Tibial nerve (tissue), 4 donors: Measurements from ENCODE around the gene IL17C. TPM values are rescaled to one million over a fixed set of nuclear protein-coding genes. Genes with fewer than 3 reads are reported as not detected.
A peak's percentile ranks its signal among the peaks of the same experiment; 100 is the strongest.

Experiments
- DNase-seq, 2 donors: peaks; one replicate each; pipeline ENCODE4 v3.0.0-alpha.2; 2019; ENCODE audit warnings: low spot score in 2 of 2
- H3K27ac ChIP-seq, 4 donors: fragments of 200-600 bp; sonication (generic) in 3 of 4; one replicate each; pipeline ENCODE4 v1.5.1; 2017 to 2019; ENCODE audit warnings: mild to moderate bottlenecking in 1 of 4
- H3K27me3 ChIP-seq, 2 donors: fragments of 200-600 bp; sonication (generic) in 1 of 2; one replicate each; pipeline versions ENCODE4 v1.5.1 to v1.6.0; 2017 to 2019
- H3K36me3 ChIP-seq, 3 donors: fragments of 200-600 bp; sonication (generic); one replicate each; pipeline ENCODE4 v1.5.1; 2018 to 2019
- H3K4me1 ChIP-seq, 4 donors: fragments of 200-600 bp; sonication (generic) in 3 of 4; one replicate each; pipeline ENCODE4 v1.5.1; 2017 to 2019
- H3K4me3 ChIP-seq, 4 donors: fragments of 200-600 bp; sonication (generic) in 3 of 4; one replicate each; pipeline ENCODE4 v1.5.1; 2017 to 2019; ENCODE audit warnings: mild to moderate bottlenecking in 1 of 4, moderate library complexity in 1 of 4
- H3K9me3 ChIP-seq, 4 donors: fragments of 200-600 bp; sonication (generic) in 3 of 4; one replicate each; pipeline ENCODE4 v1.5.1; 2017 to 2019
- CTCF ChIP-seq, 5 experiments: fragments of 200-600 bp in 3 of 5; fragments of 450-650 bp in 2 of 5; sonication (generic) in 3 of 5; IDR thresholded peaks; one replicate each; pipeline ENCODE4 v1.5.1; 2016 to 2019; ENCODE audit warnings: antibody characterized with exemption in 5 of 5, mild to moderate bottlenecking in 3 of 5, moderate library complexity in 2 of 5
- EP300 ChIP-seq, 2 donors: sonication (generic); formaldehyde crosslinking; IDR thresholded peaks; one replicate each; pipeline ENCODE4 v1.6.1; 2017; ENCODE audit warnings: antibody characterized with exemption in 2 of 2, mild to moderate bottlenecking in 1 of 2
- POLR2A ChIP-seq, 2 donors: fragments of 450-650 bp; IDR thresholded peaks; one replicate each; pipeline ENCODE4 v1.6.1; 2017; ENCODE audit warnings: antibody characterized with exemption in 2 of 2, mild to moderate bottlenecking in 2 of 2, moderate library complexity in 2 of 2
- WGBS, 2 donors: methylation state at CpG; one replicate each; pipeline ENCODE4 v1.1.5; 2018; 5-methylcytosine and 5-hydroxymethylcytosine counted together
- total RNA-seq, 4 donors: library from RNA; depleted of rRNA; stranded (reverse); fragments of >200 nt; gene quantifications; one replicate each; pipeline ENCODE4 v1.1.0, GENCODE V29; 2016

The IL17C gene
- total RNA-seq, 4 donors from 2014 or later, result not detected

GRCh38 chr16:88593061-88593460 is 45.3 kb upstream of the IL17C start:
- H3K4me1 ChIP-seq, result peaks cover 0 to 64% (median 13%) of the 10 kb centered on the region in 4 donors
- H3K27ac ChIP-seq, result peak overlapping the region in 2 of 4 donors; percentile 60 to 72
- no peaks in the 10 kb centered on the region for H3K27me3 ChIP-seq
- no peak for DNase-seq
- no peak overlapping the region for H3K4me3 ChIP-seq
- WGBS, 2 donors, result 48 to 67% methylated on average over 11 to 12 of the region's 12 CpGs
- no peaks in the 10 kb centered on the region for H3K9me3 ChIP-seq
- peaks cover 0 to 51% (median 0%) of the 10 kb centered on the region in 3 donors for H3K36me3 ChIP-seq
- TF ChIP-seq POLR2A (IDR thresholded peaks at IDR 0.05) (no peak), CTCF (IDR thresholded peaks at IDR 0.05) (no peak), EP300 (IDR thresholded peaks at IDR 0.05) (no peak)

GRCh38 chr16:88593489-88593888 is 44.9 kb upstream of the IL17C start:
- Histone ChIP-seq H3K4me1 (peaks cover 0 to 68% (median 13%) of the 10 kb centered on the region in 4 donors), H3K27ac (peak overlapping the region in 2 of 4 donors; percentile 60 to 72), H3K36me3 (peaks cover 0 to 51% (median 0%) of the 10 kb centered on the region in 3 donors), H3K9me3 (no peaks in the 10 kb centered on the region), H3K4me3 (no peak overlapping the region), H3K27me3 (no peaks in the 10 kb centered on the region)
- no peak for DNase-seq
- TF ChIP-seq POLR2A (IDR thresholded peaks at IDR 0.05) (no peak), CTCF (IDR thresholded peaks at IDR 0.05) (peak in 3 of 5 experiments; percentile 32 to 45 (median 42)), EP300 (IDR thresholded peaks at IDR 0.05) (peak in 1 of 2 donors; percentile 63)
- WGBS, 2 donors, result 45 to 57% methylated on average over 11 of the region's 11 CpGs

- Histone ChIP-seq H3K4me1 (peaks cover 0 to 72% (median 13%) of the 10 kb centered on the region in 4 donors), H3K27ac (peak overlapping the region in 2 of 4 donors; percentile 26 to 72), H3K9me3 (no peaks in the 10 kb centered on the region), H3K27me3 (no peaks in the 10 kb centered on the region), H3K36me3 (peaks cover 2 to 51% (median 3%) of the 10 kb centered on the region in 3 donors), H3K4me3 (no peak overlapping the region)
- no peak for DNase-seq
- 70 to 77% methylated on average over 6 of the region's 6 CpGs for WGBS, 2 donors
- TF ChIP-seq EP300 (IDR thresholded peaks at IDR 0.05) (no peak), CTCF (IDR thresholded peaks at IDR 0.05) (no peak), POLR2A (IDR thresholded peaks at IDR 0.05) (no peak)
These were observed 44.5 kb upstream of the IL17C start for GRCh38 chr16:88593910-88594309.

GRCh38 chr16:88595101-88595500 is 43.3 kb upstream of the IL17C start:
- Histone ChIP-seq H3K9me3 (no peaks in the 10 kb centered on the region), H3K4me1 (peaks cover 0 to 79% (median 13%) of the 10 kb centered on the region in 4 donors), H3K4me3 (no peak overlapping the region), H3K27ac (peak overlapping the region in 2 of 4 donors; percentile 58 to 72), H3K36me3 (peaks cover 2 to 51% (median 14%) of the 10 kb centered on the region in 3 donors), H3K27me3 (no peaks in the 10 kb centered on the region)
- no peak for DNase-seq
- no peak for TF ChIP-seq POLR2A (IDR thresholded peaks at IDR 0.05)
- TF ChIP-seq CTCF (IDR thresholded peaks at IDR 0.05), result no peak
- no peak for TF ChIP-seq EP300 (IDR thresholded peaks at IDR 0.05)
- WGBS, 2 donors, result 45 to 51% methylated on average over 6 of the region's 6 CpGs

GRCh38 chr16:88595921-88596320 is 42.5 kb upstream of the IL17C start:
- Histone ChIP-seq H3K36me3 (peaks cover 2 to 51% (median 16%) of the 10 kb centered on the region in 3 donors), H3K9me3 (no peaks in the 10 kb centered on the region), H3K27me3 (no peaks in the 10 kb centered on the region), H3K4me1 (peaks cover 0 to 87% (median 13%) of the 10 kb centered on the region in 4 donors), H3K27ac (peak overlapping the region in 2 of 4 donors; percentile 55 to 58), H3K4me3 (no peak overlapping the region)
- no peak for DNase-seq
- 86 to 88% methylated on average over 10 of the region's 10 CpGs for WGBS, 2 donors
- no peak for TF ChIP-seq POLR2A (IDR thresholded peaks at IDR 0.05)
- TF ChIP-seq CTCF (IDR thresholded peaks at IDR 0.05), result no peak
- no peak for TF ChIP-seq EP300 (IDR thresholded peaks at IDR 0.05)
